ENCODE results near the gene TMEM175.

DNA sequence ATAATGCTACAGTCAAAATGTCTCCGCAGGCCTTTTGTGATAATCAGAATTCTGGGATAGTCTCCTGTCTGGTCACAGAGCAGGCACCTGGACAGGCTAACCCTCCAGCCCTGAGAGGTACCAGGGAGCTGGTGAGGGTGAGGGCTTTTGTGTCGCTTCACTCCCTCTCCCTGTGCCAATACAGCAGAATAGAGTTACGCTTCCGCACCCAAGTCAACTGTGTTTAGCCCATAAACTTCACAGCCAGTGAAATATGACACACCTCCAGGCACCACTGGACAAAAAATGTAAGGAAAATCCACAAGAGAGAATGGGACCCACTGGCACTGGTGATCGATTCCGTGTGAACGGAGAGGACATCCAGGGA is 1.4 kb upstream of the TMEM175 start:
- TF ChIP-seq, protein P1, sequence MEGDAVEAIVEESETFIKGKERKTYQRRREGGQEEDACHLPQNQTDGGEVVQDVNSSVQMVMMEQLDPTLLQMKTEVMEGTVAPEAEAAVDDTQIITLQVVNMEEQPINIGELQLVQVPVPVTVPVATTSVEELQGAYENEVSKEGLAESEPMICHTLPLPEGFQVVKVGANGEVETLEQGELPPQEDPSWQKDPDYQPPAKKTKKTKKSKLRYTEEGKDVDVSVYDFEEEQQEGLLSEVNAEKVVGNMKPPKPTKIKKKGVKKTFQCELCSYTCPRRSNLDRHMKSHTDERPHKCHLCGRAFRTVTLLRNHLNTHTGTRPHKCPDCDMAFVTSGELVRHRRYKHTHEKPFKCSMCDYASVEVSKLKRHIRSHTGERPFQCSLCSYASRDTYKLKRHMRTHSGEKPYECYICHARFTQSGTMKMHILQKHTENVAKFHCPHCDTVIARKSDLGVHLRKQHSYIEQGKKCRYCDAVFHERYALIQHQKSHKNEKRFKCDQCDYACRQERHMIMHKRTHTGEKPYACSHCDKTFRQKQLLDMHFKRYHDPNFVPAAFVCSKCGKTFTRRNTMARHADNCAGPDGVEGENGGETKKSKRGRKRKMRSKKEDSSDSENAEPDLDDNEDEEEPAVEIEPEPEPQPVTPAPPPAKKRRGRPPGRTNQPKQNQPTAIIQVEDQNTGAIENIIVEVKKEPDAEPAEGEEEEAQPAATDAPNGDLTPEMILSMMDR (IDR thresholded peaks at IDR 0.05), result no peak
- TF ChIP-seq POLR2A (IDR thresholded peaks at IDR 0.05), result no peak
- no peak for TF ChIP-seq POLR2AphosphoS5 (IDR thresholded peaks at IDR 0.05)

Data from breast epithelium (tissue), 3 donors.